T1000 (cell line): ENCODE results near the gene ABR.
"Not testable (repeated sequence)": the region's sequence is repeated elsewhere in the genome, so short reads cannot be mapped to it uniquely, and the experiment has no call there.

Experiments used
- DNase-seq: peaks from one replicate; lab custom pipeline; 2025; ENCODE audit warnings: mixed read lengths; lab: John Stamatoyannopoulos, UW

ABR gene

GRCh38 chr17:1173432-1174262 is 6.1 kb downstream of the ABR start:
- no peak for DNase-seq

GRCh38 chr17:1171953-1172352 is 7.8 kb downstream of the ABR start:
- no peak for DNase-seq

GRCh38 chr17:1170739-1171138 is 9.0 kb downstream of the ABR start:
- DNase-seq = no peak

- no peak for DNase-seq
These were observed 9.9 kb downstream of the ABR start for GRCh38 chr17:1169929-1170312.

- DNase-seq = no peak
These were observed 10.4 kb downstream of the ABR start for GRCh38 chr17:1169221-1169928.

GRCh38 chr17:1168533-1169220 is 11.1 kb downstream of the ABR start:
- DNase-seq = no peak

GRCh38 chr17:1166276-1166675 is 13.5 kb downstream of the ABR start:
- no peak for DNase-seq

GRCh38 chr17:1165836-1166235 is 13.9 kb downstream of the ABR start:
- no peak for DNase-seq

GRCh38 chr17:1164935-1165556 is 14.7 kb downstream of the ABR start:
- no peak for DNase-seq

- no peak for DNase-seq
These were observed 17.5 kb downstream of the ABR start for GRCh38 chr17:1162116-1162855.

GRCh38 chr17:1160591-1161390 is 19.0 kb downstream of the ABR start:
- DNase-seq = no peak

- no peak for DNase-seq
These were observed 20.2 kb downstream of the ABR start for GRCh38 chr17:1159431-1160180.

GRCh38 chr17:1158879-1159278 is 20.9 kb downstream of the ABR start:
- no peak for DNase-seq

- no peak for DNase-seq
These were observed 22.9 kb downstream of the ABR start for GRCh38 chr17:1156864-1157263.

- DNase-seq = no peak
These were observed 25.1 kb downstream of the ABR start for GRCh38 chr17:1154704-1155103.

- DNase-seq = no peak
These were observed 25.8 kb downstream of the ABR start for GRCh38 chr17:1153795-1154546.

GRCh38 chr17:1152582-1152981 is 27.2 kb downstream of the ABR start:
- not testable (repeated sequence) for DNase-seq

- DNase-seq = no peak
These were observed 28.7 kb downstream of the ABR start for GRCh38 chr17:1150863-1151600.

GRCh38 chr17:1149869-1150268 is 29.9 kb downstream of the ABR start:
- DNase-seq = no peak
